GM19351 (cell line): ENCODE measurements around the gene MAP2K5.

Experiments used
- ATAC-seq: cut with Tn5 transposase; IDR thresholded peaks from one replicate; pipeline ENCODE4 v1.9.1; 2021; ENCODE audit warnings: mild to moderate bottlenecking, moderate library complexity; ENCODE audit not compliant: unreplicated experiment

Gene MAP2K5

GRCh38 chr15:67556976-67557570, 14.6 kb downstream of the MAP2K5 start:
- ATAC-seq: no peak

GRCh38 chr15:67558502-67558901, 16.0 kb downstream of the MAP2K5 start:
- ATAC-seq: no peak

GRCh38 chr15:67559158-67559557, 16.7 kb downstream of the MAP2K5 start:
- ATAC-seq: no peak

GRCh38 chr15:67559576-67559975, 17.1 kb downstream of the MAP2K5 start:
- no peak for ATAC-seq

- no peak for ATAC-seq
Measured at GRCh38 chr15:67560320-67560719, 17.8 kb downstream of the MAP2K5 start.

- no peak for ATAC-seq
Measured at GRCh38 chr15:67563092-67563491, 20.6 kb downstream of the MAP2K5 start.

GRCh38 chr15:67564021-67564967, 21.8 kb downstream of the MAP2K5 start:
- ATAC-seq: peak; percentile 87

- ATAC-seq: peak; percentile 42
Measured at GRCh38 chr15:67564968-67565345, 22.5 kb downstream of the MAP2K5 start.

- no peak for ATAC-seq
Measured at GRCh38 chr15:67569668-67570067, 27.2 kb downstream of the MAP2K5 start.

- ATAC-seq: no peak
Measured at GRCh38 chr15:67570875-67571647, 28.6 kb downstream of the MAP2K5 start.

GRCh38 chr15:67571648-67572415, 29.3 kb downstream of the MAP2K5 start:
- ATAC-seq: no peak

- no peak for ATAC-seq
Measured at GRCh38 chr15:67573194-67573593, 30.7 kb downstream of the MAP2K5 start.

GRCh38 chr15:67575039-67575502, 32.6 kb downstream of the MAP2K5 start:
- ATAC-seq: no peak

- ATAC-seq: no peak
Measured at GRCh38 chr15:67578020-67578600, 35.6 kb downstream of the MAP2K5 start.

GRCh38 chr15:67579164-67579563, 36.7 kb downstream of the MAP2K5 start:
- no peak for ATAC-seq

- no peak for ATAC-seq
Measured at GRCh38 chr15:67579967-67580366, 37.5 kb downstream of the MAP2K5 start.

GRCh38 chr15:67584157-67584556, 41.7 kb downstream of the MAP2K5 start:
- ATAC-seq: no peak

- ATAC-seq: no peak
Measured at GRCh38 chr15:67585681-67586080, 43.2 kb downstream of the MAP2K5 start.

- no peak for ATAC-seq
Measured at GRCh38 chr15:67587331-67587730, 44.8 kb downstream of the MAP2K5 start.

GRCh38 chr15:67587754-67588153, 45.3 kb downstream of the MAP2K5 start:
- no peak for ATAC-seq
